Neural crest cell (in vitro differentiated cells): ENCODE measurements around the gene PDPN. TPM values are rescaled to one million over a fixed set of nuclear protein-coding genes. Genes with fewer than 3 reads are reported as not detected.

Experiments used
- DNase-seq: peaks from one replicate; pipeline ENCODE4 v3.0.0; 2021; ENCODE audit warnings: low read depth, mixed read lengths, low spot score
- H3K27ac Mint-ChIP-seq: one replicate; pipeline ENCODE4 v1.8.0; 2021; ENCODE audit warnings: mild to moderate bottlenecking, mixed read lengths; ENCODE audit not compliant: unreplicated experiment
- H3K27me3 Mint-ChIP-seq: 2 replicates; pipeline ENCODE4 v1.8.0; 2021; ENCODE audit warnings: low read depth, mild to moderate bottlenecking, mixed read lengths
- H3K36me3 Mint-ChIP-seq: 2 replicates; pipeline ENCODE4 v1.8.0; 2021; ENCODE audit warnings: low read depth, mild to moderate bottlenecking, mixed read lengths
- H3K4me1 Mint-ChIP-seq: 2 replicates; pipeline ENCODE4 v1.8.0; 2021; ENCODE audit warnings: mixed read lengths
- H3K4me3 Mint-ChIP-seq: one replicate; pipeline ENCODE4 v1.8.0; 2021; ENCODE audit warnings: mild to moderate bottlenecking, mixed read lengths
- H3K9me3 Mint-ChIP-seq: 2 replicates; pipeline ENCODE4 v1.8.0; 2021; ENCODE audit warnings: mixed read lengths
- total RNA-seq: library from RNA; stranded (reverse); gene quantifications from 2 replicates; pipeline ENCODE4 v1.2.1, GENCODE V29; 2021
- TF ChIP-seq, protein P1 (sequence below): fragments of 200-600 bp; sonication (generic); conservative IDR thresholded peaks from 2 replicates; pipeline ENCODE4 v1.5.0; 2021; ENCODE audit warnings: antibody characterized with exemption, mild to moderate bottlenecking

Gene PDPN
- total RNA-seq, 1 donor from 2014 or later: 47.4 TPM

- no peak overlapping the region for H3K4me3 Mint-ChIP-seq
- no peak for DNase-seq
- peaks cover 17% of the 10 kb centered on the region for H3K36me3 Mint-ChIP-seq
- peaks cover 17% of the 10 kb centered on the region for H3K4me1 Mint-ChIP-seq
- no peaks in the 10 kb centered on the region for H3K9me3 Mint-ChIP-seq
- H3K27me3 Mint-ChIP-seq: no peaks in the 10 kb centered on the region
- TF ChIP-seq, protein P1, sequence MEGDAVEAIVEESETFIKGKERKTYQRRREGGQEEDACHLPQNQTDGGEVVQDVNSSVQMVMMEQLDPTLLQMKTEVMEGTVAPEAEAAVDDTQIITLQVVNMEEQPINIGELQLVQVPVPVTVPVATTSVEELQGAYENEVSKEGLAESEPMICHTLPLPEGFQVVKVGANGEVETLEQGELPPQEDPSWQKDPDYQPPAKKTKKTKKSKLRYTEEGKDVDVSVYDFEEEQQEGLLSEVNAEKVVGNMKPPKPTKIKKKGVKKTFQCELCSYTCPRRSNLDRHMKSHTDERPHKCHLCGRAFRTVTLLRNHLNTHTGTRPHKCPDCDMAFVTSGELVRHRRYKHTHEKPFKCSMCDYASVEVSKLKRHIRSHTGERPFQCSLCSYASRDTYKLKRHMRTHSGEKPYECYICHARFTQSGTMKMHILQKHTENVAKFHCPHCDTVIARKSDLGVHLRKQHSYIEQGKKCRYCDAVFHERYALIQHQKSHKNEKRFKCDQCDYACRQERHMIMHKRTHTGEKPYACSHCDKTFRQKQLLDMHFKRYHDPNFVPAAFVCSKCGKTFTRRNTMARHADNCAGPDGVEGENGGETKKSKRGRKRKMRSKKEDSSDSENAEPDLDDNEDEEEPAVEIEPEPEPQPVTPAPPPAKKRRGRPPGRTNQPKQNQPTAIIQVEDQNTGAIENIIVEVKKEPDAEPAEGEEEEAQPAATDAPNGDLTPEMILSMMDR: no peak
- H3K27ac Mint-ChIP-seq: no peak overlapping the region
Measured at GRCh38 chr1:13604721-13605120, 21.1 kb downstream of the PDPN start.

- Mint-ChIP-seq H3K36me3 (peaks cover 19% of the 10 kb centered on the region), H3K27ac (no peak overlapping the region), H3K4me1 (peaks cover 17% of the 10 kb centered on the region), H3K4me3 (no peak overlapping the region), H3K9me3 (peaks cover 2% of the 10 kb centered on the region), H3K27me3 (no peaks in the 10 kb centered on the region)
- TF ChIP-seq, protein P1: no peak
- no peak for DNase-seq
Measured at GRCh38 chr1:13605159-13605558, 21.5 kb downstream of the PDPN start.

GRCh38 chr1:13607002-13607401, 23.4 kb downstream of the PDPN start:
- H3K4me3 Mint-ChIP-seq: no peak overlapping the region
- TF ChIP-seq, protein P1: no peak
- no peak for DNase-seq
- H3K36me3 Mint-ChIP-seq: peaks cover 26% of the 10 kb centered on the region
- H3K27me3 Mint-ChIP-seq: no peaks in the 10 kb centered on the region
- peaks cover 17% of the 10 kb centered on the region for H3K4me1 Mint-ChIP-seq
- H3K9me3 Mint-ChIP-seq: peaks cover 3% of the 10 kb centered on the region
- no peak overlapping the region for H3K27ac Mint-ChIP-seq

DNA sequence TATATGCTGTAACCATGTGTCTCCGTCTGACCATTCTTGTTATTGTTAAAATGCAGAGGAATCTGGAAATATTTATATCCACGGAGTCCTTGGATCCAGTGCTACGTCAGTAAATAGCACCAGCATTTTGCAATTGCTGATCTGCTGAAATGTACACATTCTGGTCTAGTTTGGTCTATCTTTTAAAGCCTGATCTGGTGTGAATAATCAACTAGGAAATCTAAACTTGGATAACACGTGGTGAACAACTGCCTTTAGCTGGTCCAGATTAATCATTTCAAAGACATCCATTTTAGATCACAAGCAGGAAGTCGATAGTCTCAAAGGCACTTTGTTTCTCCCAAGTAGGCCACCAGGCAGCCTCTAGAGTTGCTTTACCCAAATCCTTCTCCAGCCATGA, 32.6 kb downstream of the PDPN start:
- Mint-ChIP-seq H3K9me3 (no peaks in the 10 kb centered on the region), H3K4me3 (no peak overlapping the region), H3K27ac (no peak overlapping the region), H3K36me3 (peaks cover 12% of the 10 kb centered on the region), H3K27me3 (no peaks in the 10 kb centered on the region), H3K4me1 (no peaks in the 10 kb centered on the region)
- no peak for DNase-seq
- TF ChIP-seq, protein P1: no peak

- Mint-ChIP-seq H3K4me3 (no peak overlapping the region), H3K27me3 (no peaks in the 10 kb centered on the region), H3K27ac (no peak overlapping the region), H3K36me3 (peaks cover 12% of the 10 kb centered on the region), H3K4me1 (no peaks in the 10 kb centered on the region), H3K9me3 (no peaks in the 10 kb centered on the region)
- no peak for DNase-seq
- TF ChIP-seq, protein P1: no peak
Measured at GRCh38 chr1:13617108-13617507, 33.5 kb downstream of the PDPN start.

DNA sequence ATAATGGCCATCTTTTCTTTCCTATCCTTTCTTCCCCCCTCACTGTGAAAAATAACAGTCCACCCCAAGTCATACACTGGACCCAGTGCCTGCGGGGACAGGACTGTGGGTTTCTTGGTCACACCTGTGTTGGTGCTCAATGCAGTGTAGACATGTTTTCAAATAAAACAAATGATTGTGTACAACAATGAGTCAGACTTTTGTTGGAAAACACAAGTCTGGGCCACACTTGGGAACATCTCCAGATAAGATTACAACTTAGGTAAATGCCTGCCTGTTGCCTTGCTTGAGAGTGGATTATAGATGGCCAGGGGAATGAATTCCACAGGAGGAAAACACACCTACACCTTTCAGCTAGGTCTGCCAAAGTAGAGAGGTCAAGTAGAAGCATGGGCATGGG, 34.1 kb downstream of the PDPN start:
- no peak for DNase-seq
- Mint-ChIP-seq H3K4me3 (no peak overlapping the region), H3K4me1 (no peaks in the 10 kb centered on the region), H3K27me3 (no peaks in the 10 kb centered on the region), H3K9me3 (no peaks in the 10 kb centered on the region), H3K36me3 (peaks cover 12% of the 10 kb centered on the region), H3K27ac (no peak overlapping the region)
- TF ChIP-seq, protein P1: no peak
